CD4-positive, alpha-beta T cell (primary cell): ENCODE results near the gene PRTN3. TPM values are rescaled to one million over a fixed set of nuclear protein-coding genes. Genes with fewer than 3 reads are reported as not detected.

ENCODE experiments used
- ATAC-seq: fragments of 200-7000 bp; cut with Tn5 transposase; one replicate; pipeline ENCODE4 v1.10.0; 2022; ENCODE audit warnings: mild to moderate bottlenecking; ENCODE audit not compliant: poor library complexity
- CTCF ChIA-PET: fragments of 350-600 bp; sonication (Branson Sonifier 250); formaldehyde crosslinking; loops from one replicate; lab custom pipeline; 2021; ENCODE audit warnings: antibody characterized with exemption, inconsistent platforms; lab: Charles Lee
- POLR2A ChIA-PET: fragments of 350-600 bp; sonication (Branson Sonifier 250); formaldehyde crosslinking; loops from one replicate; lab custom pipeline; 2021; ENCODE audit warnings: antibody characterized with exemption, inconsistent platforms; lab: Charles Lee
- DNase-seq, 14 experiments: peaks; one replicate each; pipeline ENCODE4 v3.0.0-alpha.2; 2013 to 2020; ENCODE audit warnings: mixed read lengths in 2 of 14
- H3K27ac ChIP-seq, 2 donors: one replicate each; pipeline versions ENCODE4 v1.5.1 to v1.7.0; 2013; ENCODE audit warnings: low read length in 2 of 2, low read depth in 1 of 2, mild to moderate bottlenecking in 1 of 2
- H3K27me3 ChIP-seq, 2 experiments: 1 replicate in 1 of 2; 2 replicates in 1 of 2; pipeline versions ENCODE4 v1.6.1 to v1.7.0; 2013; ENCODE audit warnings: low read length in 2 of 2, control low read depth in 1 of 2, mild to moderate bottlenecking in 1 of 2, moderate library complexity in 1 of 2; ENCODE audit not compliant: insufficient read depth in 2 of 2, control insufficient read depth in 1 of 2
- H3K36me3 ChIP-seq: one replicate; pipeline ENCODE4 v1.6.1; 2013; ENCODE audit warnings: low read length, control low read depth; ENCODE audit not compliant: insufficient read depth
- H3K4me1 ChIP-seq: one replicate; pipeline ENCODE4 v1.6.1; 2013; ENCODE audit warnings: low read length, control low read depth; ENCODE audit not compliant: insufficient read depth
- H3K4me3 ChIP-seq: one replicate; pipeline ENCODE4 v1.5.1; 2013; ENCODE audit warnings: mild to moderate bottlenecking, low read length, moderate library complexity
- H3K9me3 ChIP-seq, 2 experiments: 1 replicate in 1 of 2; 2 replicates in 1 of 2; pipeline versions ENCODE4 v1.6.1 to v1.7.0; 2013; ENCODE audit warnings: low read length in 2 of 2, mild to moderate bottlenecking in 2 of 2, control low read depth in 1 of 2, moderate library complexity in 1 of 2; ENCODE audit not compliant: control insufficient read depth in 1 of 2, insufficient read depth in 1 of 2
- H3K27ac Mint-ChIP-seq: one replicate; pipeline ENCODE4 v1.8.0; 2020; ENCODE audit warnings: mixed read lengths
- H3K27me3 Mint-ChIP-seq: one replicate; pipeline ENCODE4 v1.8.0; 2021; ENCODE audit warnings: mixed read lengths
- H3K36me3 Mint-ChIP-seq: one replicate; pipeline ENCODE4 v1.8.0; 2021; ENCODE audit warnings: low read depth, mixed read lengths
- H3K4me1 Mint-ChIP-seq: one replicate; pipeline ENCODE4 v1.8.0; 2021; ENCODE audit warnings: low read depth, mixed read lengths
- H3K4me3 Mint-ChIP-seq: one replicate; pipeline ENCODE4 v1.8.0; 2020; ENCODE audit warnings: mild to moderate bottlenecking, mixed read lengths
- H3K9me3 Mint-ChIP-seq: one replicate; pipeline ENCODE4 v1.8.0; 2020; ENCODE audit warnings: mixed read lengths
- intact Hi-C, 2 experiments: fragments of 100-400 bp; cut with DNase I in 1 of 2; cut with micrococcal nuclease in 1 of 2; formaldehyde crosslinking; loops; one replicate each; pipeline versions ENCODE4 v1.15.1 to v1.9.0; 2023 to 2025; cut with DNase I, micrococcal nuclease
- total RNA-seq, 174 experiments: library from RNA in 2 of 174; stranded (reverse) in 2 of 174; gene quantifications; one replicate each; pipeline ENCODE4 v1.2.3 and lab custom pipeline; 2021 to 2026
- TF ChIP-seq, protein P1 (sequence below): fragments of 200-600 bp; IDR thresholded peaks from one replicate; pipeline ENCODE4 v1.8.0; 2022; ENCODE audit warnings: antibody characterized with exemption, mild to moderate bottlenecking

Gene PRTN3
- total RNA-seq, 2 experiments from 2014 or later = not detected

DNA sequence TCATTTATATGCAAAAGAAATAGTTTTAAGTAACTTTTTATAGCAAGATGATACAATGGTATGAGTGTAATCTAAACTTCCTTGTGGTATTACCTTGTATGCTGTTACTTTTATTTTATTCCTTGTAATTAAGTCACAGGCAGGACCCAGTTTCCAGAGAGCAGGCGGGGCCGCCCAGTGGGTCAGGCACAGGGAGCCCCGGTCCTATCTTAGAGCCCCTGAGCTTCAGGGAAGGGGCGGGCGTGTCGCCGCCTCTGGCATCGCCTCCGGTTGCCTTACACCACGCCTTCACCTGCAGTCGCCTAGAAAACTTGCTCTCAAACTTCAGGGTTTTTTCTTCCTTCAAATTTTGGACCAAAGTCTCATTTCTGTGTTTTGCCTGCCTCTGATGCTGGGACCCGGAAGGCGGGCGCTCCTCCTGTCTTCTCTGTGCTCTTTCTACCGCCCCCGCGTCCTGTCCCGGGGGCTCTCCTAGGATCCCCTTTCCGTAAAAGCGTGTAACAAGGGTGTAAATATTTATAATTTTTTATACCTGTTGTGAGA, 29.2 kb upstream of the PRTN3 start:
- H3K27ac Mint-ChIP-seq = no peak overlapping the region
- no peak overlapping the region for H3K27ac ChIP-seq
- H3K4me1 ChIP-seq = peaks cover 5% of the 10 kb centered on the region
- peaks cover 60% of the 10 kb centered on the region for H3K36me3 Mint-ChIP-seq
- ATAC-seq (no peak), DNase-seq (no peak)
- no peaks in the 10 kb centered on the region for H3K27me3 Mint-ChIP-seq
- no peak overlapping the region for H3K4me3 ChIP-seq
- TF ChIP-seq, protein P1, sequence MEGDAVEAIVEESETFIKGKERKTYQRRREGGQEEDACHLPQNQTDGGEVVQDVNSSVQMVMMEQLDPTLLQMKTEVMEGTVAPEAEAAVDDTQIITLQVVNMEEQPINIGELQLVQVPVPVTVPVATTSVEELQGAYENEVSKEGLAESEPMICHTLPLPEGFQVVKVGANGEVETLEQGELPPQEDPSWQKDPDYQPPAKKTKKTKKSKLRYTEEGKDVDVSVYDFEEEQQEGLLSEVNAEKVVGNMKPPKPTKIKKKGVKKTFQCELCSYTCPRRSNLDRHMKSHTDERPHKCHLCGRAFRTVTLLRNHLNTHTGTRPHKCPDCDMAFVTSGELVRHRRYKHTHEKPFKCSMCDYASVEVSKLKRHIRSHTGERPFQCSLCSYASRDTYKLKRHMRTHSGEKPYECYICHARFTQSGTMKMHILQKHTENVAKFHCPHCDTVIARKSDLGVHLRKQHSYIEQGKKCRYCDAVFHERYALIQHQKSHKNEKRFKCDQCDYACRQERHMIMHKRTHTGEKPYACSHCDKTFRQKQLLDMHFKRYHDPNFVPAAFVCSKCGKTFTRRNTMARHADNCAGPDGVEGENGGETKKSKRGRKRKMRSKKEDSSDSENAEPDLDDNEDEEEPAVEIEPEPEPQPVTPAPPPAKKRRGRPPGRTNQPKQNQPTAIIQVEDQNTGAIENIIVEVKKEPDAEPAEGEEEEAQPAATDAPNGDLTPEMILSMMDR = no peak
- peaks cover 7% of the 10 kb centered on the region for H3K4me1 Mint-ChIP-seq
- H3K9me3 Mint-ChIP-seq = no peaks in the 10 kb centered on the region
- POLR2A ChIA-PET = no interaction called here
- H3K4me3 Mint-ChIP-seq = no peak overlapping the region
- peaks cover 0 to 11% of the 10 kb centered on the region in 2 experiments for H3K9me3 ChIP-seq
- intact Hi-C loops = no loop called here
- H3K36me3 ChIP-seq = peaks cover 57% of the 10 kb centered on the region
- H3K27me3 ChIP-seq = no peaks in the 10 kb centered on the region
- CTCF ChIA-PET = no interaction called here

DNA sequence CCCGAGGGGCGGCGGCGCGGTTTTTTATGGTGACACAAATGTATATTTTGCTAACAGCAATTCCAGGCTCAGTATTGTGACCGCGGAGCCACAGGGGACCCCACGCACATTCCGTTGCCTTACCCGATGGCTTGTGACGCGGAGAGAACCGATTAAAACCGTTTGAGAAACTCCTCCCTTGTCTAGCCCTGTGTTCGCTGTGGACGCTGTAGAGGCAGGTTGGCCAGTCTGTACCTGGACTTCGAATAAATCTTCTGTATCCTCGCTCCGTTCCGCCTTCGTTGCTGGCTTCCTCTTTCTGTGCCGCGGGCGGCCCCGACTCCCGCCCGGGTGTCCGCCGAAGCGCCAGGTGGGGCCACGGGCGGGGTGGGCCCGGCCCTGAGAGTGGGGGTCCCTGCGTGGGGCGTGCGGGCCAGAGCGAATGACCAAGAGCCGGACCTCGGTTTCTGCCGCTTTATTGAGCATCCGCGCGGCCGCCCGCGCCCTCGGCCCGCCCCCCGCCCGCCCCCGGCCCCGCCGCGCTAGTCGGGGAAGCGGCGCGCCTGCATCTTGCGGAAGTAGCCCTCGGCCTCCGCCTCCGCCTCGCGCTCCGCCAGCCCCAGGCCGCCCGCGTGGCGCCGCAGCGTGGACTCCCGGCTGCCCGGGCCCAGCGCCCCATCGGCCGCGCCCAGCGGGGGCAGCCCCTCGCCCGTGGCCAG, 28.6 kb upstream of the PRTN3 start:
- Histone ChIP-seq H3K27ac (no peak overlapping the region), H3K9me3 (peaks cover 0 to 11% of the 10 kb centered on the region in 2 experiments), H3K36me3 (peaks cover 50% of the 10 kb centered on the region), H3K4me3 (no peak overlapping the region), H3K27me3 (no peaks in the 10 kb centered on the region), H3K4me1 (no peaks in the 10 kb centered on the region)
- ChIA-PET CTCF (no interaction called here), POLR2A (no interaction called here)
- Mint-ChIP-seq H3K27ac (no peak overlapping the region), H3K36me3 (peaks cover 59% of the 10 kb centered on the region), H3K4me1 (peaks cover 5% of the 10 kb centered on the region), H3K4me3 (no peak overlapping the region), H3K27me3 (no peaks in the 10 kb centered on the region), H3K9me3 (no peaks in the 10 kb centered on the region)
- ATAC-seq = no peak
- TF ChIP-seq, protein P1 = no peak
- no peak for DNase-seq
- intact Hi-C loops = no loop called here

DNA sequence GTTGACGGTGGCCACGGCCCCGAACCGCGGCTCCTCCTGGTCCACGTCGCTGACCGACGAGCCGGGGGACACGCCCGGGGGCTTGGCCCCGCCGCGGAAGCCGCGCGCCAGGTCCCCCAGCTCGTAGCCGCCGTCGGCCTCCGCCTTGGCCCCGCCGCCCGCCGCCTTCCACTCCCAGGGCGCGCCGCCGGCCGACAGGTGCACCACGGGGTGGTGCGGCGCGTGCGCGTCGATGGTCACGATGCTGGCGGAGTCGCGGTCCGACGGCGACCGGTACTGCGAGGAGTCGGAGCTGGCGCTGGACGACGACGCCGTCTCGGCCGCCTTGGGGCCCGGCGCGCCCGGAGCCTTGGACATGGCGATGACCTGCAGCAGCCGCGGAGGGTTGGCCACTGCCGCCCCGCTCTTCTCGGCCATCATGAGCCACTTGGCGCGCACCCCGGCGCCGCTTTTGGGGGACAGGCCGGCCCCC, 28.0 kb upstream of the PRTN3 start:
- H3K4me3 ChIP-seq = no peak overlapping the region
- Mint-ChIP-seq H3K36me3 (peaks cover 54% of the 10 kb centered on the region), H3K27me3 (no peaks in the 10 kb centered on the region), H3K9me3 (no peaks in the 10 kb centered on the region), H3K4me1 (no peaks in the 10 kb centered on the region), H3K27ac (no peak overlapping the region), H3K4me3 (no peak overlapping the region)
- CTCF ChIA-PET = interaction anchor here (0.6 kb wide), 1 partner anchor 160 kb away, joined by 3 read pairs; no protein-coding TSS in a partner anchor
- ATAC-seq (no peak), DNase-seq (no peak)
- peaks cover 45% of the 10 kb centered on the region for H3K36me3 ChIP-seq
- H3K27me3 ChIP-seq = no peaks in the 10 kb centered on the region
- TF ChIP-seq, protein P1 = no peak
- H3K27ac ChIP-seq = no peak overlapping the region
- POLR2A ChIA-PET = no interaction called here
- peaks cover 0 to 11% of the 10 kb centered on the region in 2 experiments for H3K9me3 ChIP-seq
- H3K4me1 ChIP-seq = no peaks in the 10 kb centered on the region
- intact Hi-C loops = no loop called here
